Stimulated activated CD8-positive, alpha-beta memory T cell treated with anti-CD3 and anti-CD28 coated beads, Interleukin-4, amount 100 ng/mL, for 48 hours (primary cell): Measurements from ENCODE around the gene TM9SF2.
A peak's percentile ranks its signal among the peaks of the same experiment; 100 is the strongest.
"Not testable (repeated sequence)": the region's sequence is repeated elsewhere in the genome, so short reads cannot be mapped to it uniquely, and the experiment has no call there.

Experiments
- DNase-seq: peaks from one replicate; pipeline ENCODE4 v3.0.0-alpha.2; 2020

The TM9SF2 gene

GRCh38 chr13:99540530-99540929 lies 39.3 kb downstream of the TM9SF2 start:
- no peak for DNase-seq

- peak; percentile 57 for DNase-seq
Measured at GRCh38 chr13:99542788-99543406, 41.6 kb downstream of the TM9SF2 start.

- no peak for DNase-seq
Measured at GRCh38 chr13:99545361-99545760, 44.1 kb downstream of the TM9SF2 start.

- no peak for DNase-seq
Measured at GRCh38 chr13:99545979-99546378, 44.7 kb downstream of the TM9SF2 start.

GRCh38 chr13:99546878-99547277 lies 45.6 kb downstream of the TM9SF2 start:
- DNase-seq = no peak

GRCh38 chr13:99548448-99548847 lies 47.2 kb downstream of the TM9SF2 start:
- DNase-seq = no peak

- DNase-seq = no peak
Measured at GRCh38 chr13:99553033-99553432, 51.8 kb downstream of the TM9SF2 start.

- no peak for DNase-seq
Measured at GRCh38 chr13:99555149-99555548, 53.9 kb downstream of the TM9SF2 start.

- no peak for DNase-seq
Measured at GRCh38 chr13:99556867-99557443, 55.7 kb downstream of the TM9SF2 start.

GRCh38 chr13:99558570-99559180 lies 57.4 kb downstream of the TM9SF2 start:
- DNase-seq = no peak

- DNase-seq = no peak
Measured at GRCh38 chr13:99559560-99559959, 58.3 kb downstream of the TM9SF2 start.

GRCh38 chr13:99563404-99563803 lies 62.1 kb downstream of the TM9SF2 start:
- DNase-seq = no peak

- DNase-seq = no peak
Measured at GRCh38 chr13:99564386-99564785, 63.1 kb downstream of the TM9SF2 start.

GRCh38 chr13:99565478-99566124 lies 64.3 kb downstream of the TM9SF2 start:
- DNase-seq = no peak

GRCh38 chr13:99566125-99567083 lies 65.1 kb downstream of the TM9SF2 start:
- DNase-seq = no peak

GRCh38 chr13:99568901-99569300 lies 67.6 kb downstream of the TM9SF2 start:
- DNase-seq = not testable (repeated sequence)

GRCh38 chr13:99572131-99572530 lies 70.9 kb downstream of the TM9SF2 start:
- no peak for DNase-seq

GRCh38 chr13:99572921-99573320 lies 71.6 kb downstream of the TM9SF2 start:
- no peak for DNase-seq

- DNase-seq = no peak
Measured at GRCh38 chr13:99575376-99576120, 74.3 kb downstream of the TM9SF2 start.

GRCh38 chr13:99577934-99578917 lies 77.0 kb downstream of the TM9SF2 start:
- no peak for DNase-seq
